Memory B cell (primary cell): ENCODE data around the gene ACOT8.
A peak's percentile ranks its signal among the peaks of the same experiment; 100 is the strongest.
"Not testable (repeated sequence)": the region's sequence is repeated elsewhere in the genome, so short reads cannot be mapped to it uniquely, and the experiment has no call there.

Experiments
- ATAC-seq: fragments of 150-1000 bp; cut with Tn5 transposase; 2 replicates; pipeline ENCODE4 v1.10.0; 2021; ENCODE audit warnings: low read depth, mild to moderate bottlenecking, moderate library complexity
- DNase-seq, 2 donors: peaks; one replicate each; pipeline ENCODE4 v3.0.0; 2022; ENCODE audit warnings: low spot score in 2 of 2
- H3K27ac Mint-ChIP-seq: one replicate; pipeline ENCODE4 v1.8.0; 2022; ENCODE audit warnings: mild to moderate bottlenecking, moderate library complexity, mixed read lengths
- H3K27me3 Mint-ChIP-seq: one replicate; pipeline ENCODE4 v1.8.0; 2022; ENCODE audit warnings: mixed read lengths
- H3K36me3 Mint-ChIP-seq: one replicate; pipeline ENCODE4 v1.8.0; 2022; ENCODE audit warnings: mild to moderate bottlenecking, mixed read lengths
- H3K4me1 Mint-ChIP-seq: one replicate; pipeline ENCODE4 v1.8.0; 2022; ENCODE audit warnings: mixed read lengths
- H3K4me3 Mint-ChIP-seq: one replicate; pipeline ENCODE4 v1.8.0; 2022; ENCODE audit warnings: mild to moderate bottlenecking, moderate library complexity, mixed read lengths
- H3K9me3 Mint-ChIP-seq: one replicate; pipeline ENCODE4 v1.8.0; 2022; ENCODE audit warnings: mixed read lengths

Gene ACOT8

GRCh38 chr20:45817376-45818194 lies 39.6 kb downstream of the ACOT8 start:
- no peak overlapping the region for H3K27ac Mint-ChIP-seq
- ATAC-seq, result no peak
- no peak for DNase-seq
- H3K4me3 Mint-ChIP-seq, result no peak overlapping the region
- no peaks in the 10 kb centered on the region for H3K36me3 Mint-ChIP-seq
- H3K4me1 Mint-ChIP-seq, result peaks cover 9% of the 10 kb centered on the region
- H3K9me3 Mint-ChIP-seq, result no peaks in the 10 kb centered on the region
- H3K27me3 Mint-ChIP-seq, result no peaks in the 10 kb centered on the region

- peaks cover 10% of the 10 kb centered on the region for H3K4me1 Mint-ChIP-seq
- no peaks in the 10 kb centered on the region for H3K36me3 Mint-ChIP-seq
- H3K9me3 Mint-ChIP-seq, result no peaks in the 10 kb centered on the region
- no peak for DNase-seq
- no peaks in the 10 kb centered on the region for H3K27me3 Mint-ChIP-seq
- H3K4me3 Mint-ChIP-seq, result no peak overlapping the region
- no peak overlapping the region for H3K27ac Mint-ChIP-seq
- no peak for ATAC-seq
Observed at GRCh38 chr20:45816951-45817350, 40.2 kb downstream of the ACOT8 start.

GRCh38 chr20:45814314-45814713 lies 42.9 kb downstream of the ACOT8 start:
- peaks cover 16% of the 10 kb centered on the region for H3K36me3 Mint-ChIP-seq
- no peaks in the 10 kb centered on the region for H3K27me3 Mint-ChIP-seq
- no peak overlapping the region for H3K27ac Mint-ChIP-seq
- H3K9me3 Mint-ChIP-seq, result no peaks in the 10 kb centered on the region
- peaks cover 8% of the 10 kb centered on the region for H3K4me1 Mint-ChIP-seq
- no peak overlapping the region for H3K4me3 Mint-ChIP-seq
- DNase-seq (no peak), ATAC-seq (no peak)

GRCh38 chr20:45813489-45813888 lies 43.7 kb downstream of the ACOT8 start:
- Mint-ChIP-seq H3K4me3 (peak overlapping the region; percentile 85), H3K9me3 (no peaks in the 10 kb centered on the region), H3K27ac (no peak overlapping the region), H3K4me1 (peaks cover 8% of the 10 kb centered on the region), H3K36me3 (peaks cover 18% of the 10 kb centered on the region), H3K27me3 (no peaks in the 10 kb centered on the region)
- DNase-seq (no peak), ATAC-seq (no peak)

GRCh38 chr20:45813006-45813340 lies 44.2 kb downstream of the ACOT8 start:
- DNase-seq, result no peak
- Mint-ChIP-seq H3K36me3 (peaks cover 19% of the 10 kb centered on the region), H3K4me3 (peak overlapping the region; percentile 85), H3K27ac (no peak overlapping the region), H3K27me3 (no peaks in the 10 kb centered on the region), H3K4me1 (peaks cover 8% of the 10 kb centered on the region), H3K9me3 (no peaks in the 10 kb centered on the region)
- no peak for ATAC-seq

GRCh38 chr20:45812157-45813005 lies 44.8 kb downstream of the ACOT8 start, which contains the start of gene UBE2C:
TSS of gene UBE2C (plus strand) at chr20:45812644. CDS start at chr20:45812696, 52 bp downstream.
- peaks cover 21% of the 10 kb centered on the region for H3K36me3 Mint-ChIP-seq

GRCh38 chr20:45810191-45810970 lies 46.8 kb downstream of the ACOT8 start:
- Mint-ChIP-seq H3K27ac (no peak overlapping the region), H3K4me3 (no peak overlapping the region), H3K27me3 (no peaks in the 10 kb centered on the region), H3K36me3 (peaks cover 27% of the 10 kb centered on the region), H3K4me1 (peaks cover 8% of the 10 kb centered on the region), H3K9me3 (no peaks in the 10 kb centered on the region)
- ATAC-seq (no peak), DNase-seq (no peak)

More at GRCh38 chr20:45812157-45813005, 44.8 kb downstream of the ACOT8 start, which contains the start of gene UBE2C:
- DNase-seq (peak; percentile 75 to 88), ATAC-seq (peak; percentile 99)
- H3K9me3 Mint-ChIP-seq, result no peaks in the 10 kb centered on the region
- H3K4me3 Mint-ChIP-seq, result peak within 1 kb of the TSS; percentile 85
- peak within 1 kb of the TSS; percentile 41 for H3K27ac Mint-ChIP-seq
- peaks cover 8% of the 10 kb centered on the region for H3K4me1 Mint-ChIP-seq
- H3K27me3 Mint-ChIP-seq, result no peaks in the 10 kb centered on the region

- DNase-seq (no peak), ATAC-seq (no peak)
- Mint-ChIP-seq H3K36me3 (peaks cover 31% of the 10 kb centered on the region), H3K9me3 (no peaks in the 10 kb centered on the region), H3K27ac (no peak overlapping the region), H3K4me1 (peaks cover 10% of the 10 kb centered on the region), H3K4me3 (no peak overlapping the region), H3K27me3 (no peaks in the 10 kb centered on the region)
Observed at GRCh38 chr20:45801851-45802250, 55.3 kb downstream of the ACOT8 start.

- Mint-ChIP-seq H3K36me3 (peaks cover 31% of the 10 kb centered on the region), H3K9me3 (no peaks in the 10 kb centered on the region), H3K27ac (no peak overlapping the region), H3K4me1 (peaks cover 11% of the 10 kb centered on the region), H3K4me3 (no peak overlapping the region), H3K27me3 (no peaks in the 10 kb centered on the region)
- ATAC-seq, result peak; percentile 88
- DNase-seq, result peak; percentile 52 to 53
Observed at GRCh38 chr20:45798935-45799642, 58.1 kb downstream of the ACOT8 start.

- not testable (repeated sequence) for H3K4me3 Mint-ChIP-seq, H3K27ac Mint-ChIP-seq, H3K27me3 Mint-ChIP-seq, H3K9me3 Mint-ChIP-seq, DNase-seq, ATAC-seq
- peaks cover 14% of the 10 kb centered on the region for H3K4me1 Mint-ChIP-seq
- peaks cover 27% of the 10 kb centered on the region for H3K36me3 Mint-ChIP-seq
Observed at GRCh38 chr20:45797955-45798354, 59.2 kb downstream of the ACOT8 start.

- H3K4me3 Mint-ChIP-seq, H3K27ac Mint-ChIP-seq, ATAC-seq, H3K27me3 Mint-ChIP-seq, DNase-seq, H3K9me3 Mint-ChIP-seq: not testable (repeated sequence)
- Mint-ChIP-seq H3K4me1 (peaks cover 18% of the 10 kb centered on the region), H3K36me3 (peaks cover 31% of the 10 kb centered on the region)
Observed at GRCh38 chr20:45797510-45797909, 59.7 kb downstream of the ACOT8 start.

- H3K27me3 Mint-ChIP-seq, result no peaks in the 10 kb centered on the region
- H3K9me3 Mint-ChIP-seq, result no peaks in the 10 kb centered on the region
- no peak overlapping the region for H3K4me3 Mint-ChIP-seq
- ATAC-seq (no peak), DNase-seq (no peak)
- no peak overlapping the region for H3K27ac Mint-ChIP-seq
- H3K36me3 Mint-ChIP-seq, result peaks cover 26% of the 10 kb centered on the region
- peaks cover 25% of the 10 kb centered on the region for H3K4me1 Mint-ChIP-seq
Observed at GRCh38 chr20:45796337-45797065, 60.7 kb downstream of the ACOT8 start.
